Natural killer cell (primary cell): ENCODE data around the gene DCLRE1A. TPM values are rescaled to one million over a fixed set of nuclear protein-coding genes. Genes with fewer than 3 reads are reported as not detected.

Experiments used
- ATAC-seq, 3 donors: fragments of 150-1000 bp in 2 of 3; fragments of 200-7000 bp in 1 of 3; cut with Tn5 transposase; 1 replicate in 1 of 3; 2 replicates in 2 of 3; pipeline ENCODE4 v1.10.0; 2021; ENCODE audit warnings: mild to moderate bottlenecking in 2 of 3, moderate library complexity in 2 of 3
- DNase-seq, 2 donors: peaks; one replicate each; pipeline versions ENCODE4 v3.0.0 to v3.0.0-alpha.2; 2013 to 2021; ENCODE audit warnings: mixed read lengths in 1 of 2
- H3K27ac ChIP-seq: one replicate; pipeline ENCODE4 v1.5.1; 2013; ENCODE audit warnings: mild to moderate bottlenecking, low read length
- H3K27me3 ChIP-seq: one replicate; pipeline ENCODE4 v1.6.1; 2013; ENCODE audit warnings: low read length; ENCODE audit not compliant: control insufficient read depth, insufficient read depth
- H3K36me3 ChIP-seq: one replicate; pipeline ENCODE4 v1.6.1; 2013; ENCODE audit warnings: low read length; ENCODE audit not compliant: control insufficient read depth, insufficient read depth
- H3K4me1 ChIP-seq: one replicate; pipeline ENCODE4 v1.6.1; 2013; ENCODE audit warnings: low read length; ENCODE audit not compliant: control insufficient read depth, insufficient read depth
- H3K4me3 ChIP-seq: one replicate; pipeline ENCODE4 v1.5.1; 2013; ENCODE audit warnings: low read length
- H3K9me3 ChIP-seq: one replicate; pipeline ENCODE4 v1.6.1; 2013; ENCODE audit warnings: low read length; ENCODE audit not compliant: control insufficient read depth, insufficient read depth
- H3K27ac Mint-ChIP-seq, 2 donors: one replicate each; pipeline ENCODE4 v1.8.0; 2022; ENCODE audit warnings: mild to moderate bottlenecking in 2 of 2, mixed read lengths in 2 of 2, moderate library complexity in 1 of 2
- H3K27me3 Mint-ChIP-seq, 2 donors: one replicate each; pipeline ENCODE4 v1.8.0; 2022; ENCODE audit warnings: low read depth in 2 of 2, mixed read lengths in 2 of 2
- H3K36me3 Mint-ChIP-seq: one replicate; pipeline ENCODE4 v1.8.0; 2022; ENCODE audit warnings: mixed read lengths
- H3K4me1 Mint-ChIP-seq, 2 donors: one replicate each; pipeline ENCODE4 v1.8.0; 2022; ENCODE audit warnings: mixed read lengths in 2 of 2
- H3K4me3 Mint-ChIP-seq: one replicate; pipeline ENCODE4 v1.8.0; 2022; ENCODE audit warnings: mild to moderate bottlenecking, moderate library complexity, mixed read lengths
- H3K9me3 Mint-ChIP-seq, 2 donors: one replicate each; pipeline ENCODE4 v1.8.0; 2022; ENCODE audit warnings: mixed read lengths in 2 of 2
- CTCF ChIP-seq: fragments of 200-600 bp; IDR thresholded peaks from one replicate; pipeline ENCODE4 v1.8.0; 2022; ENCODE audit warnings: antibody characterized with exemption
- WGBS: methylation state at CpG from one replicate; pipeline ENCODE4 v1.1.7; 2013; ENCODE audit warnings: missing lambda C conversion rate; ENCODE audit not compliant: insufficient coverage; 5-methylcytosine and 5-hydroxymethylcytosine counted together
- intact Hi-C: fragments of 100-400 bp; cut with micrococcal nuclease; formaldehyde crosslinking; loops from one replicate; pipeline ENCODE4 v1.14.2; 2022
- total RNA-seq, 4 donors: library from RNA; stranded (reverse); fragments of 120-200 nt in 1 of 4; gene quantifications; one replicate each; pipeline versions ENCODE4 v1.2.3 to v1.2.4, GENCODE V29; 2013 to 2022

DCLRE1A gene
- total RNA-seq, 3 donors from 2014 or later (not counting 1 experiment from before 2014, with no cell fraction given): 4.4 to 5.9 (median 5.2) TPM

- Histone ChIP-seq H3K9me3 (no peaks in the 10 kb centered on the region), H3K27me3 (no peaks in the 10 kb centered on the region), H3K27ac (peak overlapping the region; percentile 76), H3K36me3 (peaks cover 14% of the 10 kb centered on the region), H3K4me1 (peaks cover 24% of the 10 kb centered on the region), H3K4me3 (peak overlapping the region; percentile 68)
- TF ChIP-seq CTCF: no peak
- ATAC-seq: peak; percentile 56 to 76 (median 69)
- Mint-ChIP-seq H3K36me3 (peaks cover 7% of the 10 kb centered on the region), H3K27ac (peak overlapping the region; percentile 92 to 96), H3K4me3 (peak overlapping the region; percentile 97), H3K27me3 (no peaks in the 10 kb centered on the region), H3K4me1 (peaks cover 32 to 33% of the 10 kb centered on the region in 2 donors), H3K9me3 (no peaks in the 10 kb centered on the region)
- DNase-seq: peak; percentile 50 to 64
- intact Hi-C loops: loop anchor here (2.0 kb wide), 1 partner anchor 320 kb away; the partner anchor contains the start of gene CCDC186
- 1% methylated on average over 62 of the region's 62 CpGs for WGBS
Observed at GRCh38 chr10:113854761-113855588, 1.1 kb upstream of the DCLRE1A start.

GRCh38 chr10:113853578-113854012 is 287 bp downstream of the DCLRE1A start:
- Mint-ChIP-seq H3K4me1 (peaks cover 42 to 43% of the 10 kb centered on the region in 2 donors), H3K36me3 (no peaks in the 10 kb centered on the region), H3K4me3 (peak overlapping the region; percentile 97), H3K9me3 (no peaks in the 10 kb centered on the region), H3K27ac (peak overlapping the region; percentile 92 to 96), H3K27me3 (no peaks in the 10 kb centered on the region)
- H3K9me3 ChIP-seq: no peaks in the 10 kb centered on the region
- ATAC-seq (no peak), DNase-seq (no peak)
- TF ChIP-seq CTCF: no peak
- peaks cover 24% of the 10 kb centered on the region for H3K4me1 ChIP-seq
- H3K27me3 ChIP-seq: no peaks in the 10 kb centered on the region
- WGBS: 29% methylated on average over 10 of the region's 10 CpGs
- intact Hi-C loops: loop anchor here (2.0 kb wide), 1 partner anchor 321 kb away; the partner anchor contains the start of gene CCDC186
- peak overlapping the region; percentile 68 for H3K4me3 ChIP-seq
- H3K27ac ChIP-seq: peak overlapping the region; percentile 76
- peaks cover 2% of the 10 kb centered on the region for H3K36me3 ChIP-seq

- TF ChIP-seq CTCF: no peak
- Mint-ChIP-seq H3K4me1 (peaks cover 28 to 37% of the 10 kb centered on the region in 2 donors), H3K36me3 (no peaks in the 10 kb centered on the region), H3K27me3 (no peaks in the 10 kb centered on the region), H3K4me3 (no peak overlapping the region), H3K27ac (no peak overlapping the region), H3K9me3 (no peaks in the 10 kb centered on the region)
- WGBS: 93% methylated on average over 6 of the region's 7 CpGs
- intact Hi-C loops: no loop called here
- Histone ChIP-seq H3K27ac (no peak overlapping the region), H3K9me3 (no peaks in the 10 kb centered on the region), H3K4me1 (peaks cover 12% of the 10 kb centered on the region), H3K27me3 (no peaks in the 10 kb centered on the region), H3K36me3 (no peaks in the 10 kb centered on the region), H3K4me3 (no peak overlapping the region)
- ATAC-seq: no peak
- no peak for DNase-seq
Observed at GRCh38 chr10:113849946-113850345, 3.9 kb downstream of the DCLRE1A start.
